HEK293 (cell line): Measurements from ENCODE around the gene BLVRB.

Experiments
- CTCF ChIA-PET: fragments of 350-600 bp; formaldehyde crosslinking; extraction: SDS; loops from one replicate; lab custom pipeline; 2021; ENCODE audit warnings: antibody characterized with exemption; lab: Yijun Ruan, JAX
- POLR2A ChIA-PET: fragments of 300-600 bp; formaldehyde crosslinking; extraction: SDS; loops from one replicate; lab custom pipeline; 2020; ENCODE audit warnings: antibody characterized with exemption, inconsistent platforms; lab: Yijun Ruan, JAX
- H3K27ac ChIP-seq: fragments of 200-500 bp; sonication (Bioruptor generic); 2 replicates; pipeline ENCODE4 v1.5.1; 2014; ENCODE audit warnings: low read depth, low read length, control low read depth, inconsistent platforms; ENCODE audit errors: extremely low read depth
- H3K36me3 ChIP-seq, 2 experiments: fragments of 200-500 bp in 1 of 2; sonication (Bioruptor generic) in 1 of 2; 1 replicate in 1 of 2; 2 replicates in 1 of 2; pipeline ENCODE4 v1.5.1; 2014 to 2017; ENCODE audit warnings: inconsistent platforms in 2 of 2, low read length in 2 of 2; ENCODE audit not compliant: control insufficient read depth in 2 of 2, insufficient read depth in 1 of 2
- H3K4me1 ChIP-seq: fragments of 200-500 bp; sonication (Bioruptor generic); 2 replicates; pipeline ENCODE4 v1.5.1; 2014; ENCODE audit warnings: mild to moderate bottlenecking, low read length, inconsistent platforms; ENCODE audit not compliant: control insufficient read depth, insufficient read depth
- H3K4me3 ChIP-seq: 2 replicates; pipeline ENCODE4 v1.5.1; 2011; ENCODE audit warnings: low read depth, mild to moderate bottlenecking, control low read depth, low read length, moderate library complexity
- H3K9me3 ChIP-seq: fragments of 200-500 bp; sonication (Bioruptor generic); 2 replicates; pipeline ENCODE4 v1.5.1; 2014; ENCODE audit warnings: low read depth, low read length, inconsistent platforms; ENCODE audit not compliant: control insufficient read depth, insufficient read depth
- AEBP2 ChIP-seq: fragments of 450-650 bp; formaldehyde crosslinking; IDR thresholded peaks from 2 replicates; pipeline ENCODE4 v1.5.1; 2016; ENCODE audit warnings: missing biosample characterization, missing genetic modification characterization, borderline replicate concordance
- EGR2 ChIP-seq: fragments of 450-650 bp; formaldehyde crosslinking; IDR thresholded peaks from 2 replicates; pipeline ENCODE4 v1.5.1; 2016; ENCODE audit warnings: low read depth, missing biosample characterization, missing genetic modification characterization
- GLI2 ChIP-seq: fragments of 450-650 bp; formaldehyde crosslinking; IDR thresholded peaks from 2 replicates; pipeline ENCODE4; 2017; ENCODE audit warnings: missing biosample characterization, missing genetic modification characterization, low read depth, borderline replicate concordance
- INSM2 ChIP-seq: fragments of 450-650 bp; formaldehyde crosslinking; IDR thresholded peaks from 2 replicates; pipeline ENCODE4 v1.5.1; 2016; ENCODE audit warnings: missing biosample characterization, missing genetic modification characterization
- KLF1 ChIP-seq: fragments of 450-650 bp; formaldehyde crosslinking; IDR thresholded peaks from 2 replicates; pipeline ENCODE4 v1.5.1; 2016; ENCODE audit warnings: missing biosample characterization, missing genetic modification characterization
- MYNN ChIP-seq: fragments of 450-650 bp; formaldehyde crosslinking; IDR thresholded peaks from 2 replicates; pipeline ENCODE4 v1.5.1; 2016; ENCODE audit warnings: missing biosample characterization, missing genetic modification characterization, borderline replicate concordance
- MZF1 ChIP-seq: fragments of 450-650 bp; formaldehyde crosslinking; IDR thresholded peaks from 2 replicates; pipeline ENCODE4 v1.5.1; 2017; ENCODE audit warnings: missing biosample characterization, missing genetic modification characterization, borderline replicate concordance
- TSHZ1 ChIP-seq: fragments of 450-650 bp; formaldehyde crosslinking; IDR thresholded peaks from 2 replicates; pipeline ENCODE4 v1.5.1; 2016; ENCODE audit warnings: missing biosample characterization, missing genetic modification characterization, borderline replicate concordance
- ZBTB10 ChIP-seq: fragments of 450-650 bp; formaldehyde crosslinking; IDR thresholded peaks from 2 replicates; pipeline ENCODE4 v1.5.1; 2016; ENCODE audit warnings: missing biosample characterization, missing genetic modification characterization
- ZBTB48 ChIP-seq: fragments of 450-650 bp; formaldehyde crosslinking; IDR thresholded peaks from 2 replicates; pipeline ENCODE4 v1.5.1; 2016; ENCODE audit warnings: missing biosample characterization, missing genetic modification characterization
- ZBTB49 ChIP-seq: fragments of 450-650 bp; formaldehyde crosslinking; IDR thresholded peaks from 2 replicates; pipeline ENCODE4 v1.5.1; 2016; ENCODE audit warnings: missing biosample characterization, missing genetic modification characterization, low read depth
- ZBTB7A ChIP-seq: fragments of 450-650 bp; formaldehyde crosslinking; IDR thresholded peaks from 2 replicates; pipeline ENCODE4 v1.5.1; 2016; ENCODE audit warnings: low read depth, missing biosample characterization, missing genetic modification characterization
- ZBTB8A ChIP-seq: fragments of 450-650 bp; formaldehyde crosslinking; IDR thresholded peaks from 2 replicates; pipeline ENCODE4 v1.5.1; 2016; ENCODE audit warnings: missing biosample characterization, missing genetic modification characterization
- ZEB2 ChIP-seq: fragments of 450-650 bp; formaldehyde crosslinking; IDR thresholded peaks from 2 replicates; pipeline ENCODE4 v1.5.1; 2016; ENCODE audit warnings: missing biosample characterization, missing genetic modification characterization
- ZNF112 ChIP-seq: fragments of 450-650 bp; formaldehyde crosslinking; IDR thresholded peaks from 2 replicates; pipeline ENCODE4 v1.5.0; 2017; ENCODE audit warnings: missing biosample characterization, missing genetic modification characterization
- ZNF121 ChIP-seq: fragments of 450-650 bp; formaldehyde crosslinking; IDR thresholded peaks from 2 replicates; pipeline ENCODE4 v1.5.1; 2016; ENCODE audit warnings: missing biosample characterization, missing genetic modification characterization
- ZNF175 ChIP-seq: fragments of 450-650 bp; formaldehyde crosslinking; IDR thresholded peaks from 2 replicates; pipeline ENCODE4 v1.5.1; 2016; ENCODE audit warnings: missing biosample characterization, missing genetic modification characterization
- ZNF211 ChIP-seq: fragments of 450-650 bp; formaldehyde crosslinking; IDR thresholded peaks from 2 replicates; pipeline ENCODE4 v1.5.1; 2016; ENCODE audit warnings: low read depth, missing biosample characterization, missing genetic modification characterization
- ZNF223 ChIP-seq: fragments of 450-650 bp; formaldehyde crosslinking; IDR thresholded peaks from 2 replicates; pipeline ENCODE4 v1.5.1; 2016; ENCODE audit warnings: missing biosample characterization, missing genetic modification characterization
- ZNF239 ChIP-seq: fragments of 450-650 bp; formaldehyde crosslinking; IDR thresholded peaks from 2 replicates; pipeline ENCODE4 v1.5.1; 2016; ENCODE audit warnings: missing biosample characterization, missing genetic modification characterization
- ZNF324 ChIP-seq: fragments of 450-650 bp; formaldehyde crosslinking; IDR thresholded peaks from 2 replicates; pipeline ENCODE4 v1.5.1; 2016; ENCODE audit warnings: missing biosample characterization, missing genetic modification characterization
- ZNF404 ChIP-seq: fragments of 450-650 bp; formaldehyde crosslinking; IDR thresholded peaks from 2 replicates; pipeline ENCODE4 v1.5.1; 2017; ENCODE audit warnings: missing biosample characterization, missing genetic modification characterization
- ZNF558 ChIP-seq: fragments of 450-650 bp; formaldehyde crosslinking; IDR thresholded peaks from 2 replicates; pipeline ENCODE4 v1.5.1; 2016; ENCODE audit warnings: missing biosample characterization, missing genetic modification characterization
- ZNF600 ChIP-seq: fragments of 450-650 bp; formaldehyde crosslinking; IDR thresholded peaks from 2 replicates; pipeline ENCODE4 v1.5.1; 2016; ENCODE audit warnings: missing biosample characterization, missing genetic modification characterization
- ZNF623 ChIP-seq: fragments of 450-650 bp; formaldehyde crosslinking; IDR thresholded peaks from 2 replicates; pipeline ENCODE4 v1.5.1; 2016; ENCODE audit warnings: missing biosample characterization, missing genetic modification characterization
- ZNF629 ChIP-seq: fragments of 450-650 bp; formaldehyde crosslinking; IDR thresholded peaks from 2 replicates; pipeline ENCODE4 v1.5.1; 2017; ENCODE audit warnings: missing biosample characterization, missing genetic modification characterization
- ZNF791 ChIP-seq: fragments of 450-650 bp; formaldehyde crosslinking; IDR thresholded peaks from 2 replicates; pipeline ENCODE4 v1.5.1; 2016; ENCODE audit warnings: missing biosample characterization, missing genetic modification characterization
- ZSCAN23 ChIP-seq: fragments of 450-650 bp; formaldehyde crosslinking; IDR thresholded peaks from 2 replicates; pipeline ENCODE4 v1.5.1; 2016; ENCODE audit warnings: missing biosample characterization, missing genetic modification characterization

Gene BLVRB

GRCh38 chr19:40419066-40419612, 46.4 kb downstream of the BLVRB start:
- no peak overlapping the region for H3K27ac ChIP-seq
- H3K9me3 ChIP-seq: no peaks in the 10 kb centered on the region
- H3K4me3 ChIP-seq: no peak overlapping the region
- ChIA-PET CTCF (interaction anchor here (0.6 to 3.4 kb wide), 13 partner anchors 8 to 234 kb away, joined by 3 to 40 read pairs (median 5); partner anchors contain the start of genes BLVRB and SERTAD3), POLR2A (interaction anchor here (0.7 to 2.7 kb wide), 4 partner anchors 13 to 71 kb away, joined by 3 to 37 read pairs (median 11); partner anchors contain the start of genes C19orf47 and PLD3)
- H3K36me3 ChIP-seq: peaks cover 13 to 15% of the 10 kb centered on the region in 2 experiments
- peaks cover 14% of the 10 kb centered on the region for H3K4me1 ChIP-seq
- TF ChIP-seq ZBTB49 (no peak), ZNF211 (no peak), MYNN (no peak), AEBP2 (tag by site-specific recombination) (no peak), ZNF175 (tag by site-specific recombination) (no peak), GLI2 (no peak), ZBTB48 (tag by site-specific recombination) (peak; percentile 84), TSHZ1 (tag by site-specific recombination) (no peak), ZNF600 (tag by site-specific recombination) (no peak), ZBTB7A (tag by site-specific recombination) (no peak), ZNF623 (tag by site-specific recombination) (no peak), EGR2 (tag by site-specific recombination) (0 out of 2 replicates have a peak, but pooled peaks have one; percentile 7), ZNF404 (tag by site-specific recombination) (no peak), ZEB2 (tag by site-specific recombination) (no peak), ZNF324 (tag by site-specific recombination) (no peak), ZNF558 (no peak), ZNF791 (peak; percentile 51; the same call in 1 of the 2 replicates), ZNF239 (tag by site-specific recombination) (no peak), INSM2 (tag by site-specific recombination) (no peak), KLF1 (tag by site-specific recombination) (no peak), MZF1 (tag by site-specific recombination) (no peak), ZNF112 (tag by site-specific recombination) (no peak), ZNF121 (tag by site-specific recombination) (no peak), ZBTB8A (tag by site-specific recombination) (no peak; the same call in 1 of the 2 replicates), ZNF629 (no peak), ZSCAN23 (tag by site-specific recombination) (no peak), ZNF223 (no peak), ZBTB10 (tag by site-specific recombination) (peak; percentile 68)
